Mucosa of stomach (tissue), 1 donor: ENCODE data around the gene TPK1.
"Not testable (repeated sequence)": the region's sequence is repeated elsewhere in the genome, so short reads cannot be mapped to it uniquely, and the experiment has no call there.

ENCODE experiments used
- H3K27me3 ChIP-seq: one replicate; pipeline ENCODE4 v1.7.0; 2013; ENCODE audit warnings: mild to moderate bottlenecking, low read length; ENCODE audit not compliant: control insufficient read depth, insufficient read depth
- H3K36me3 ChIP-seq: one replicate; pipeline ENCODE4 v1.7.0; 2013; ENCODE audit warnings: low read length; ENCODE audit not compliant: control insufficient read depth, insufficient read depth
- H3K4me1 ChIP-seq: one replicate; pipeline ENCODE4 v1.7.0; 2013; ENCODE audit warnings: mild to moderate bottlenecking, low read length; ENCODE audit not compliant: control insufficient read depth, insufficient read depth
- H3K4me3 ChIP-seq: one replicate; pipeline ENCODE4 v1.7.0; 2013; ENCODE audit warnings: low read length
- H3K9ac ChIP-seq: one replicate; pipeline ENCODE4 v1.7.0; 2013; ENCODE audit warnings: mild to moderate bottlenecking, low read length, moderate library complexity
- H3K9me3 ChIP-seq: one replicate; pipeline ENCODE4 v1.7.0; 2013; ENCODE audit warnings: mild to moderate bottlenecking, low read length, moderate library complexity; ENCODE audit not compliant: control insufficient read depth
- donor health status: Pancreatic carcinoma.

TPK1 gene

DNA sequence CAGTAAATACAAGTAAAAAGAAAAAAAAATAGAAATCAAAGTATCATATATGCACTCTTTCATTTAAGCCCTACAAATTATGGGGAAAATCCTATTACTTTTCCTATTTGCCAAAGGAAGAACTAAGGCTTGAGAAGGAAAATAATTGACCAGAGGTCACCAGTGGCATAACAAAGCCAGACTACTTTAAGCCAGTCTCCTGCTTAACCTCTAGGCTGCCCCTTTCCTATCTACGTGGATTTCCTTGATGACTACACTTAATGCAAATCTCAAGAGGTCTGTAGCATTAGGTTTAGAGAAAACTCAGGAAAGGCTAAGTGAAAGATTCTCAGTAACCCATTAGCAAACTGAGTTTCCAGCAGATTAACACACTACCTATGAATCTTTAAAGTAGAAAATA, 49.8 kb downstream of the TPK1 start:
- Histone ChIP-seq H3K9ac (no peak overlapping the region), H3K9me3 (no peaks in the 10 kb centered on the region), H3K36me3 (no peaks in the 10 kb centered on the region), H3K4me3 (no peak overlapping the region), H3K27me3 (no peaks in the 10 kb centered on the region), H3K4me1 (no peaks in the 10 kb centered on the region)

DNA sequence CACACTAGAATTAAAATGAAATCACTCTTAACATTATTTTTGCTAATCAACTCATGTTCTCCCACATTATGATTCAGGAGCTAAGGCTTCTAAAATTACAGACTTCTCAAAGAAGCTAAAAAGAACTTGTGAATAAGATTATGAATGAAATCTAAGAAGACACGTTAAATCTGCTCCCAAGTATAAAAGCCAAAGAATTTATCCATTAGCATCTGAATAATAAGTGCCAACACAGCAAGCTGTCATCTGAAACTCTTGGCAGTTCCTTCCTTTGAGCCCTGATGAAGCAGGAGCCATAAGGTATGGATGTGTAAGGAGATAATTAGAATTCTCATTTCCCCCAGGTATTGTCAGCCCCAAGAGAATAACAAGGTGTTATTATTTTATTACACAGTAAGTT, 50.3 kb downstream of the TPK1 start:
- no peaks in the 10 kb centered on the region for H3K9me3 ChIP-seq
- H3K27me3 ChIP-seq, result no peaks in the 10 kb centered on the region
- no peaks in the 10 kb centered on the region for H3K36me3 ChIP-seq
- H3K4me3 ChIP-seq, result no peak overlapping the region
- H3K9ac ChIP-seq, result no peak overlapping the region
- no peaks in the 10 kb centered on the region for H3K4me1 ChIP-seq

DNA sequence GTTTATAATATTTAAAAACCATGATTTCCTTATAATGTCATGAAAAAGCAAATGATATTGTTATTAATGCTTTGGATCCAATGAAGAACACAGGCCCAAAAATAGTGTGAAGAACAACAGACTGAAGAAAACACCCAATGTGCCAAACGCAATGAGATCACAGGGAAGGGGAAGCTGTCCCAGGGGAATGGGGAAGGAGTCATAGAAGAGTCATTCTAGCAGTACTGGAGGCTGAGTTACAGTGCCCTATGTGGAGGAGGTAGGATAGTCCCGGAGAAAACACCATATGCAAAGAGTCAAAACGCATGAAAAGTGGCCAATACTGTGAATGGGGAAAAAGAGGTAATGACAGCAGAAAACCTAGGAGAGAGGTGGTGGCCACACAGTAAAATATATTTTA, 50.9 kb downstream of the TPK1 start:
- Histone ChIP-seq H3K4me3 (no peak overlapping the region), H3K36me3 (no peaks in the 10 kb centered on the region), H3K27me3 (no peaks in the 10 kb centered on the region), H3K4me1 (no peaks in the 10 kb centered on the region), H3K9me3 (no peaks in the 10 kb centered on the region), H3K9ac (no peak overlapping the region)

DNA sequence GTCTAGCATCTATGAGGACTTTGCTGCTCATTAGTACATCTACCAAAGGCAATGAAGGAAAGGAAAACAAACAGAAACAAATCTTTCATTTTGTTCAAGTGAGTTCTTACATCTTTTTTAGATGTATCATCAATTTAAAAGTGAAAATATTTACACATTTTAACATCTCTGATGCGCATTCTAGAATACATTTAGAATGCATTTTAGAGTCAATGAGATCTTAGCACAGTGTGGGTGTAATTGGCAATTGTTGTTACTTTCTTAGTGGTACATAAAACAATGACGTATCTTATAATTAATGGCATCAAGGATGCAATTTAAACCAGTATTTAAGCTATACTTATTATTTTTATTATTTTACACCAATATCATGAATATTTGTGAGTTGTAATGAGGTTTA, 51.4 kb downstream of the TPK1 start:
- Histone ChIP-seq H3K9ac (no peak overlapping the region), H3K36me3 (no peaks in the 10 kb centered on the region), H3K27me3 (no peaks in the 10 kb centered on the region), H3K4me3 (no peak overlapping the region), H3K9me3 (no peaks in the 10 kb centered on the region), H3K4me1 (no peaks in the 10 kb centered on the region)

DNA sequence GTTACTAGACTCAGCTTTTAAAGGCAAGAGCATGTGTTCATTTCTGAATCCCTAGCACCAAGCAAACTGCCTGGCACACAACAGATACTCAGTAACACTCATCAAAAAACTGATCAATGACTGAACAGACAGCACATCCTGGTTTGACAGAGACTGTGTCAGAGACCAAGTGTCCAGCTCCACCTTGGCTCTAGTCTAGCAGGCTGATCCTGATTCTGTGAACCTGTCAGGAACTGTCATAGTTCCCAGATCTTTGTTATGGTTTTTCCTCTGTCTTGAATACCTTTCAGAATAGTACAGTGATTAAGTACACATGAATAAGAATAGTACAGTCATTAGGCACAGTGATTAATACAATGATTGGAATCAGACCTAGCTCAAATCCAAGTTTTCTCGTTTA, 53.0 kb downstream of the TPK1 start:
- no peaks in the 10 kb centered on the region for H3K27me3 ChIP-seq
- H3K36me3 ChIP-seq, result no peaks in the 10 kb centered on the region
- H3K4me1 ChIP-seq, result no peaks in the 10 kb centered on the region
- no peak overlapping the region for H3K9ac ChIP-seq
- H3K4me3 ChIP-seq, result no peak overlapping the region
- no peaks in the 10 kb centered on the region for H3K9me3 ChIP-seq

DNA sequence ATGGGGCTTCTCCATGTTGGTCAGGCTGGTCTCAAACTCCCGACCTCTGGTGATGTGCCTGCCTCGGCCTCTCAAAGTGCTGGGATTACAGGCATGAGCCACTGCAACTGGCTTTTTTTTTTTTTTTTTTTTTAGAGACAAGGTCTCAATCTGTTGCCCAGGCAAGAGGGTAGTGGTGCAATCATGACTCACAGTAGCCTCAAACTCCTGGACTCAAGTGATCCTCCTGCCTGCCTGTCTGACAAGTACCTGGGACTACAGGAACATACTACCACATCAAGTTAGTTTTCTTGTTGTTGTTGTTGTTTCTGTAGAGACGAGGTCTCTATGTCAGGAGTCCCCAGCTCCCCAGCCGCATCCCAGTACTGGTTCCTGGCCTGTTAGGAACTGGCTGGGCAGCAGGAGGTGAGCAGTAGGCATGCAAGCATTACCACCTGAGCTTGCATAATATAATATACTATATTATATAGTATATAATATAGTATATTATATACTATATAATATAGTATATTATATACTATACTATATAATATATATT, 55.7 kb downstream of the TPK1 start:
- H3K4me3 ChIP-seq, result no peak overlapping the region
- H3K9ac ChIP-seq, result no peak overlapping the region
- no peaks in the 10 kb centered on the region for H3K27me3 ChIP-seq
- no peaks in the 10 kb centered on the region for H3K9me3 ChIP-seq
- H3K36me3 ChIP-seq, result no peaks in the 10 kb centered on the region
- no peaks in the 10 kb centered on the region for H3K4me1 ChIP-seq

DNA sequence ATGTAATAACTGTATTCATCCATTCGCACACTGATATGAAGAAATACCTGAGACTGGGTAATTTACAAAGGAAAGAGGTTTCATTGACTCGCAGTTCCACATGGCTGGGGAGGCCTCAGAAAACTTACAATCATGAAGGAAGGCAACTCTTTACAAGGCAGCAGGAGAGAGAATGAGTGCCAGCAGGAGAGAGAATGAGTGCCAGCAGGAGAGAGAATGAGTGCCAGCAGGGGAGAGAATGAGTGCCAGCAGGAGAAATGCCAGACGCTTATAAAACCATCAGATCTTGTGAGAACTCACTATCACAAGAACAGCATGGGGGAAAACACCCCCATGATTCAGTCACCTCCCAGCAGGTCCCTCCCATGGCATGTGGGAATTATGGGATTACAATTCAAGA, 58.0 kb downstream of the TPK1 start:
- not testable (repeated sequence) for H3K27me3 ChIP-seq, H3K4me3 ChIP-seq, H3K36me3 ChIP-seq, H3K9ac ChIP-seq, H3K4me1 ChIP-seq, H3K9me3 ChIP-seq

DNA sequence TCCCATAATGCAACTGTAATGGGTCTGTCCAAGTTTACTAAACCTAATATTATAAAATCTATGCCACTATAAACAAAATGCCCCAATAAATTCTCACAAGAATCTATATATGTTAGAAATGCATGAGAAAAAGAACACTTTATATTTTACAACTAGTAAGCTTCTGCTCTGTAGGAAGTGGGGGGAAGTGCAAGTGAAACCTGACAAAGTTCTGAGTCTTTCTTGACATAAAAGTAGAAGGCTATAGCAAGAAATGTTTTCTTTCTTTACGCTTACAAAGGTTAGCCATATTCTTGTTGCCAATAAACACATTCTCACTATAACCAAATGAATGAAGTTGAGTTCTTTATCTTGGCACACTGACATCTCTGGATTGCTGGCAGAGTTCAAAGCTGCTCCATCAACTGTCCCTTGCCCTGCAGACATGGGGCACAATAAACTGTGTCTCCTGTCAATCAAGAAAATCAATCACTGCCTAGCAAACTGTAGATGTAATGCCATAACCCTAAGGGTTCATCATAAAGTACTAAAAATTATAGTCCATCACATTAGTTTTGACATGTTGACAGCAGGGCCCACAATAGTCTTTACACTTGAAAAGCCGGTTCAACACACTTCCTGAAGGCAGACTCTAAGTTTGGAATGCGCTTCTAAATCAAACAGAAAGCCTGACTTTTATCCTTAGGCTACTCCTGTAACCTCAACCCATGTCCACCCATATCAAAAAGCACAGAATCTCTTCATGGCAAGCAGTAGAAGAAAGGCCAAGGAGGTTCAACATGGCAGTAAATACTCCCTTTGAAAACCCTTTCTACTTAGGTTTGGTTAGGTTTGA, 58.6 kb downstream of the TPK1 start:
- Histone ChIP-seq H3K4me1 (no peaks in the 10 kb centered on the region), H3K4me3 (no peak overlapping the region), H3K9me3 (no peaks in the 10 kb centered on the region), H3K9ac (no peak overlapping the region), H3K36me3 (no peaks in the 10 kb centered on the region), H3K27me3 (no peaks in the 10 kb centered on the region)

DNA sequence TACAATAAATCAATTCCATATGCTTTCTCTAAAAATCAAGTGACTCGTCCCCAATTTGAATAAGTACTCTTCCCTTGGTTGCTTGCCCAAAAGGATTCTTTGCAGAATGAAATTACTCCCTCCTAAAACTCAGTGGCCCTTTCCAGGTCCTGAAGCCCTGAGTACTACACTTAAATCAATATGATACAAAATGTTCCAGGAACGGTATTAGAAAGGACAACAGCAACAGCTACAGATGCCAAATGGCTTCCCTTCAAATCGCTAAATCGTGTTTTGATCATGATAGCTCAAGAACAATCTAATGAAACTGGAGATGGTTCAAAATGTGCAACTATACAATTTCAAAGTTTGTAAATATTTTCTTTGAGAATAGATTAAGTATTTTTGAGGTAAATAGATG, 59.4 kb downstream of the TPK1 start:
- H3K9ac ChIP-seq, result no peak overlapping the region
- H3K4me3 ChIP-seq, result no peak overlapping the region
- no peaks in the 10 kb centered on the region for H3K4me1 ChIP-seq
- no peaks in the 10 kb centered on the region for H3K36me3 ChIP-seq
- H3K27me3 ChIP-seq, result no peaks in the 10 kb centered on the region
- no peaks in the 10 kb centered on the region for H3K9me3 ChIP-seq

DNA sequence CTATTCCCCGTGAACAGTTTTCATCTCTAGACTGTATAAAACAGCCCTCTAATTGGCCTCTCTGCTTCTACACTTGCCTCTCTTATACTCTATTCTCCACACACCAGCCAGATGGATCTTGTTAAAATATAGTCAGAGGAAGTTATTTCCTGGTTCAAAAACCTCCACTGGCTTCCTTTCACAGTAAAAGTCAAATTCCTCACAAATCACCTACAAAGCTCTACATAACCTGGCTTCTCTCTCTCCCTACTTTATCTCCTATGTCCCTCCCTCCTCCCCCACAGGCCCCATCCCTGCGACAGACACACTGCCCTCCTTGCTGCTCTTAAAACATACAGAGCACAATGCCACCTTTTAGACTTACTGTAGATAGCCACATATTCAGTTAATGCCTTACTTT, 60.1 kb downstream of the TPK1 start:
- Histone ChIP-seq H3K36me3 (no peaks in the 10 kb centered on the region), H3K4me1 (no peaks in the 10 kb centered on the region), H3K9me3 (no peaks in the 10 kb centered on the region), H3K27me3 (no peaks in the 10 kb centered on the region), H3K4me3 (no peak overlapping the region), H3K9ac (no peak overlapping the region)

DNA sequence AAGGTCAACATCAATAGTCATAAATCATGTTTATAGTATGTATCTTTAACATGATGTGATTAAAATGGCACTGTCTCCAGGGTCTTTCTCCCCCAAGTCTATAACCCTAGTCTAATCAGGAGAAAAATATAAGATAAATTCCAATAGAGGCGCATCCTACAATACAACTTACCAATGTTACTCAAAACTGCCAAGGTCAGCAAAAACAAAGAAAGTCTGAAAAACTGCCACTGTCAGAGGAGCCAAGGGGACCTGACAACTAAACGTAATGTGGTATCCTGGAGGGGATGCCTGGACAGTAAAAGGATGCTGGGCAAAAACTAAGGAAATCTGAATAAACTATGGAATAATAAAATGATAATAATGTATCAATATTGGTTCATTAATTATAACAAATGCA, 63.9 kb downstream of the TPK1 start:
- no peak overlapping the region for H3K9ac ChIP-seq
- H3K27me3 ChIP-seq, result no peaks in the 10 kb centered on the region
- no peaks in the 10 kb centered on the region for H3K36me3 ChIP-seq
- H3K4me1 ChIP-seq, result no peaks in the 10 kb centered on the region
- H3K9me3 ChIP-seq, result no peaks in the 10 kb centered on the region
- no peak overlapping the region for H3K4me3 ChIP-seq

DNA sequence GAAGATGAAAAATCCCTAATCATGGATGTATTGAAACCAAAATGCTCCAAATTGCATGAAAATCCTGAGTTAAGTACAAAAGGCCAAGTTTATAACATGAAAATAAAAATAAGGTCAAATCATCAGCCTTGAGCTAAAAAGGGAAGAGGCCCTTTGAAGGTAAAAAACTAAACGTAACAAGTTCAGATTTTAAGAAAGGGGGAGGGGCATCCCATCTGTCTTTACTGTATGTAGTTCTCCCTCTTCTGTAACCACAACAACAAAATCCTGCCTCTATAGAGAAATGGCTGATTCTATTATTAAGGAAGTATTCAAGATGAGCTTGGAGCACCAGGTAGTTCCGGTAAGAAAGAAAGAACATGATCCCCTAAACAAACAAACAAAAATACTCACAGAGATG, 64.7 kb downstream of the TPK1 start:
- no peaks in the 10 kb centered on the region for H3K27me3 ChIP-seq
- H3K36me3 ChIP-seq, result no peaks in the 10 kb centered on the region
- no peak overlapping the region for H3K9ac ChIP-seq
- H3K4me1 ChIP-seq, result no peaks in the 10 kb centered on the region
- no peaks in the 10 kb centered on the region for H3K9me3 ChIP-seq
- H3K4me3 ChIP-seq, result no peak overlapping the region

DNA sequence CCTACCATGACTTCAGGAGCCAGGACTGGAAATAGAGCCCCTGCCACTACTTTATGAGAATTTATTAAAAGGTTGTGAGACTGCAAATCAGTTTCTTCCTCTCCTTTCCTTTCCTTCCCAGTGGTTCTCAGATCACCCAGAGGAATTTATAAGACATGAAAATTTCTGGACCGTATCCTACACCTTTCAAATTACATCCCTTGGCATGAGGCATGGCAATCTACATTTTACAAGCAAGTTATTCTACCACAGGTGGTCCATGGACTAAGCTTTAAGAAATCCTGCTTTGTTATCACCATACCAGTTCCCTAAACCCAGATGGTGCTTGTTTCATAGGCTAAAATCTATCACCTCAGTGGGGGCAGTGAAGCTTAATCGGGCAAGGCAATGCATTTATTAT, 66.5 kb downstream of the TPK1 start:
- no peak overlapping the region for H3K9ac ChIP-seq
- H3K9me3 ChIP-seq, result no peaks in the 10 kb centered on the region
- no peaks in the 10 kb centered on the region for H3K4me1 ChIP-seq
- H3K27me3 ChIP-seq, result no peaks in the 10 kb centered on the region
- H3K4me3 ChIP-seq, result no peak overlapping the region
- H3K36me3 ChIP-seq, result no peaks in the 10 kb centered on the region
